ENCODE measurements around the gene NACC2. TPM values are rescaled to one million over a fixed set of nuclear protein-coding genes. Genes with fewer than 3 reads are reported as not detected.
A peak's percentile ranks its signal among the peaks of the same experiment; 100 is the strongest.

NACC2 gene
- total and polyA plus RNA-seq, 2 donors (not counting 1 experiment from before 2014, with no cell fraction given) = 12.3 to 18.2 TPM

DNA sequence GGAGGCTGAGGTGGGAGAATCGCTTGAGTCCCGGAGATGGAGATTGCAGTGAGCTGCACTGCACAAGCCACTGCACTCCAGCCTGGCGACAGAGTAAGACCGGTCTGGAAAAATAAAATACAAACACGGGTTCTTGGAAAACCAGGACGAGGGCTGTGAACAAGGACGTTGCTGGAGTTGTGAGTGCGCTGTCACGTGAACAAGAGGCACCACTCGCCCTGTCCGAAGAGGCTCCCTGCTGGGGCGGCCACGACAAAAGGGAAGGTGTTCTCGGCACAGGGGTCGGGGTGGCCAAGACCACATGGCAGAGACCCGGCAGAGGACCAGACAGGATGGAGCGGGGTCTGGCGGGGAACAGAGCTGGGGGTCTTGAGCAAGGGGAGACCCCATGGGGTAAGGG, 103.3 kb downstream of the NACC2 start:
- Histone ChIP-seq H3K79me2 (ENCODE audit: control insufficient read depth, insufficient read depth, low read length) (no peaks in the 10 kb centered on the region), H3K27ac (ENCODE audit: insufficient read depth, low read length) (no peak overlapping the region), H2AFZ (ENCODE audit: low read length) (no peak overlapping the region), H3K27me3 (ENCODE audit: control insufficient read depth, insufficient read depth, low read length) (no peaks in the 10 kb centered on the region), H3K9me3 (ENCODE audit: control insufficient read depth, insufficient read depth, low read depth, low read length) (no peaks in the 10 kb centered on the region), H3K36me3 (ENCODE audit: control insufficient read depth, insufficient read depth, low read length) (no peaks in the 10 kb centered on the region), H3K4me2 (ENCODE audit: extremely low read depth, insufficient read depth, low read length) (no peak overlapping the region), H3K9ac (ENCODE audit: insufficient read depth, low read length) (no peak overlapping the region), H3K4me1 (ENCODE audit: control insufficient read depth, extremely low read depth, insufficient read depth, low read length) (peaks cover 9% of the 10 kb centered on the region), H3K4me3 (replicated peaks in 1 of 4; ENCODE audit: control extremely low read depth in 1 of 4, insufficient read depth in 1 of 4, low read depth in 3 of 4, low read length in 4 of 4) (no peak overlapping the region), H4K20me1 (ENCODE audit: control insufficient read depth, extremely low read depth, insufficient read depth, low read length) (no peaks in the 10 kb centered on the region)
- DNase-seq (ENCODE audit: low read depth in 2 of 2) = no peak
- TF ChIP-seq, protein P1, sequence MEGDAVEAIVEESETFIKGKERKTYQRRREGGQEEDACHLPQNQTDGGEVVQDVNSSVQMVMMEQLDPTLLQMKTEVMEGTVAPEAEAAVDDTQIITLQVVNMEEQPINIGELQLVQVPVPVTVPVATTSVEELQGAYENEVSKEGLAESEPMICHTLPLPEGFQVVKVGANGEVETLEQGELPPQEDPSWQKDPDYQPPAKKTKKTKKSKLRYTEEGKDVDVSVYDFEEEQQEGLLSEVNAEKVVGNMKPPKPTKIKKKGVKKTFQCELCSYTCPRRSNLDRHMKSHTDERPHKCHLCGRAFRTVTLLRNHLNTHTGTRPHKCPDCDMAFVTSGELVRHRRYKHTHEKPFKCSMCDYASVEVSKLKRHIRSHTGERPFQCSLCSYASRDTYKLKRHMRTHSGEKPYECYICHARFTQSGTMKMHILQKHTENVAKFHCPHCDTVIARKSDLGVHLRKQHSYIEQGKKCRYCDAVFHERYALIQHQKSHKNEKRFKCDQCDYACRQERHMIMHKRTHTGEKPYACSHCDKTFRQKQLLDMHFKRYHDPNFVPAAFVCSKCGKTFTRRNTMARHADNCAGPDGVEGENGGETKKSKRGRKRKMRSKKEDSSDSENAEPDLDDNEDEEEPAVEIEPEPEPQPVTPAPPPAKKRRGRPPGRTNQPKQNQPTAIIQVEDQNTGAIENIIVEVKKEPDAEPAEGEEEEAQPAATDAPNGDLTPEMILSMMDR (conservative IDR thresholded peaks at IDR 0.05 in 1 of 2, IDR thresholded peaks at IDR 0.05 in 1 of 2; ENCODE audit: low read depth in 1 of 2, low read length in 2 of 2) = no peak
- no peak for TF ChIP-seq EZH2 (IDR thresholded peaks at IDR 0.05; ENCODE audit: low read length, missing control alignments)

DNA sequence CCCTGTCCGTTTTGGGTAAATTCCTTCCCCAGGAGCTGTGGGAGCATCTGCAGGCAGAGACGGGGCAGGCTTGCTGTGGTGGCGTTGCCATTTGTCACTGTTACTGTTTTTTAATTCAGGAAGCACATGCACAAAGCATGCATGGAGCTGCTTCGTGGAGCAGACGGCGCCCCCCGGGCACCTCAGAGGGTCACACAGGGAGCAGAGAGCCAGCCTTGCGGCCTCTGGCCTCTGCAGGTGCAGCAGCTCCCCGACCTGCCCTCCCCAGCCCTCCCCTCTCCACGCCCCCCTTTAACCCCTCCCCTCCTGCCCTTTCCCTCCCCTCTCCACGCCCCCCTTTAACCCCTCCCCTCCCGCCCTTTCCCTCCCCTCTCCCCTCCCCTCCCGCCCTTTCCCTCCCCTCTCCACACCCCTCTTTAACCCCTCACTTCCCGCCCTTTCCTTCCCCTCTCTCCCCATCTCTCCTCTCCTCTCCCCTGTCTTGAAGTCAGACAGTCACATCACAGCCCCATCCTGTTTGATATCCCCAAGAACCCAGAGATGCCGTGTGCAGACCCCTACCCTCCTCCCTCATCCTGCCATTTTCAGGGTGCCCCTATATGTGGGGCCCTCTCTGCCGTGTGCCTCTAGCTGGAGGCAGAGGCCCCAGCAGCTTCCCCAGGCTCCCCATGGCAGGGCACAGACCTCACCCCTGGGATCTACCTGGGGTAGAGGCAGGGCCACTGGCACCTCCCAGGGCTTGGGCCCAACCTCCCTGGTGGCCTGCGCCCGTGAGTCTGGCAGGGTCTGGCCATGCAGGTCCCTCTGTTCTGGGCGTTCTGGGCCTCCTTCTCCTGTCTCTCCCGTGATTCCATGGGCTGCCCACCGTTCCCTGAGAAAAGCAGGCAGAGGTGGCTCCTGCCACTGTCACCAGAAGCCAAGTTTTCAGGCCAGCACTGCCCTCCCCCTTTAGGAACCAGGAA, 104.3 kb downstream of the NACC2 start:
- Histone ChIP-seq H3K4me1 (ENCODE audit: control insufficient read depth, extremely low read depth, insufficient read depth, low read length) (peaks cover 9% of the 10 kb centered on the region), H2AFZ (ENCODE audit: low read length) (no peak overlapping the region), H3K9ac (ENCODE audit: insufficient read depth, low read length) (no peak overlapping the region), H3K27me3 (ENCODE audit: control insufficient read depth, insufficient read depth, low read length) (no peaks in the 10 kb centered on the region), H4K20me1 (ENCODE audit: control insufficient read depth, extremely low read depth, insufficient read depth, low read length) (no peaks in the 10 kb centered on the region), H3K9me3 (ENCODE audit: control insufficient read depth, insufficient read depth, low read depth, low read length) (no peaks in the 10 kb centered on the region), H3K4me3 (replicated peaks in 1 of 4; ENCODE audit: control extremely low read depth in 1 of 4, insufficient read depth in 1 of 4, low read depth in 3 of 4, low read length in 4 of 4) (no peak overlapping the region), H3K79me2 (ENCODE audit: control insufficient read depth, insufficient read depth, low read length) (no peaks in the 10 kb centered on the region), H3K36me3 (ENCODE audit: control insufficient read depth, insufficient read depth, low read length) (no peaks in the 10 kb centered on the region), H3K4me2 (ENCODE audit: extremely low read depth, insufficient read depth, low read length) (no peak overlapping the region), H3K27ac (ENCODE audit: insufficient read depth, low read length) (no peak overlapping the region)
- peak; percentile 55 to 81 for DNase-seq (ENCODE audit: low read depth in 2 of 2)
- TF ChIP-seq EZH2 (IDR thresholded peaks at IDR 0.05; ENCODE audit: low read length, missing control alignments) = no peak
- TF ChIP-seq, protein P1 (conservative IDR thresholded peaks at IDR 0.05 in 1 of 2, IDR thresholded peaks at IDR 0.05 in 1 of 2; ENCODE audit: low read depth in 1 of 2, low read length in 2 of 2) = no peak

DNA sequence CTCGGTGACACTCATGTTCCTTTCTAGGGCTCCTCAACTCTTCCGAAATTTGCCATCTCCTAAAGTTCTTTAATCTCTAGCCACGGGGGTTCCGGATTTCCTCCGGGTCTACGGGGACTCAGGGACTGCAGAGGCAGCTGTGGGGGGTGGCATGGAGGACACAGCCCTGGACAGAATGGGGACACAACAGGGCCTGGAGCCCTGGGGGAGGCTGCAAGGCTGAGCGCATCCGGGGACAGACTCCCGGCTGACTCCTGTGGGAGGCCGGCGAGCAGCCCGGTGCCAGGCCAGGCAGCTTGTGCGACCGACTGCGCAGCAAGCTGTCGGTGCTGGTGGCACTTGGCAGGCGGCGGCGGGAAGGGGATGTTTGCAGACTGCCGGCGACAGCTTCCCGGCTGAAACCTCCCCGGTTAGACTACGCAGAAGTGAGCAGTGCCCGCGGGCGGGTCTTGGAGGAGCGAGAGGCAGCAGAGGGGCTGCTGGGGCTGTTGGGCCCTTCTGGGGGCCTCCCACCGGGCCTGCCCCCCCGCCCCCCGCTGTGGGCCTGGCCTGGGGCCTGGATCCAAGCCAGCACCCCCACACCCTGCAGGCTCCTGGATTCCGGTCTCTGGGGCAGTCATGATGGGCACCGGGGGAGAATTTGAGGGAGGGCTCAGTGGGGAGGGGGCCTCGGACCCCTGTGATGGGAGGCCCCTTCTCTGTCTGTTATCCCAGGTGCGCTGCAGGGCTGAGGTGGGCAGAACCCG, 105.2 kb downstream of the NACC2 start:
- Histone ChIP-seq H3K79me2 (ENCODE audit: control insufficient read depth, insufficient read depth, low read length) (no peaks in the 10 kb centered on the region), H3K4me3 (replicated peaks in 1 of 4; ENCODE audit: control extremely low read depth in 1 of 4, insufficient read depth in 1 of 4, low read depth in 3 of 4, low read length in 4 of 4) (no peak overlapping the region), H3K9ac (ENCODE audit: insufficient read depth, low read length) (no peak overlapping the region), H4K20me1 (ENCODE audit: control insufficient read depth, extremely low read depth, insufficient read depth, low read length) (no peaks in the 10 kb centered on the region), H3K4me1 (ENCODE audit: control insufficient read depth, extremely low read depth, insufficient read depth, low read length) (peaks cover 9% of the 10 kb centered on the region), H3K9me3 (ENCODE audit: control insufficient read depth, insufficient read depth, low read depth, low read length) (no peaks in the 10 kb centered on the region), H2AFZ (ENCODE audit: low read length) (no peak overlapping the region), H3K27me3 (ENCODE audit: control insufficient read depth, insufficient read depth, low read length) (no peaks in the 10 kb centered on the region), H3K36me3 (ENCODE audit: control insufficient read depth, insufficient read depth, low read length) (no peaks in the 10 kb centered on the region), H3K4me2 (ENCODE audit: extremely low read depth, insufficient read depth, low read length) (no peak overlapping the region), H3K27ac (ENCODE audit: insufficient read depth, low read length) (no peak overlapping the region)
- no peak for TF ChIP-seq EZH2 (IDR thresholded peaks at IDR 0.05; ENCODE audit: low read length, missing control alignments)
- TF ChIP-seq, protein P1 (conservative IDR thresholded peaks at IDR 0.05 in 1 of 2, IDR thresholded peaks at IDR 0.05 in 1 of 2; ENCODE audit: low read depth in 1 of 2, low read length in 2 of 2) = no peak
- no peak for DNase-seq (ENCODE audit: low read depth in 2 of 2)

All from fibroblast of lung (primary cell).